ENCODE data around the gene TOMM20.
A peak's percentile ranks its signal among the peaks of the same experiment; 100 is the strongest.

Gene TOMM20

GRCh38 chr1:235067396-235068157, 61.1 kb downstream of the TOMM20 start:
- Histone ChIP-seq H3K4me1 (peaks cover 0 to 43% (median 31%) of the 10 kb centered on the region in 4 donors), H3K27me3 (no peaks in the 10 kb centered on the region), H3K27ac (peak overlapping the region; percentile 74 to 83), H3K4me3 (no peak overlapping the region), H3K9me3 (no peaks in the 10 kb centered on the region), H3K36me3 (no peaks in the 10 kb centered on the region)
- no peak for TF ChIP-seq CTCF (IDR thresholded peaks at IDR 0.05)
- intact Hi-C loops (cut with DNase I; ENCODE audit: low total_unique reads) = no loop called here
- DNase-seq = peak; percentile 88 to 95

GRCh38 chr1:235063068-235063765, 65.4 kb downstream of the TOMM20 start:
- Histone ChIP-seq H3K36me3 (no peaks in the 10 kb centered on the region), H3K9me3 (no peaks in the 10 kb centered on the region), H3K27me3 (no peaks in the 10 kb centered on the region), H3K27ac (no peak overlapping the region), H3K4me1 (peaks cover 0 to 36% (median 20%) of the 10 kb centered on the region in 4 donors), H3K4me3 (no peak overlapping the region)
- intact Hi-C loops (cut with DNase I; ENCODE audit: low total_unique reads) = no loop called here
- no peak for TF ChIP-seq CTCF (IDR thresholded peaks at IDR 0.05)
- peak in 1 of 2 donors; percentile 60 for DNase-seq

GRCh38 chr1:235060607-235061470, 67.8 kb downstream of the TOMM20 start:
- Histone ChIP-seq H3K36me3 (no peaks in the 10 kb centered on the region), H3K9me3 (no peaks in the 10 kb centered on the region), H3K4me1 (peaks cover 0 to 19% (median 6%) of the 10 kb centered on the region in 4 donors), H3K27ac (no peak overlapping the region), H3K27me3 (no peaks in the 10 kb centered on the region), H3K4me3 (no peak overlapping the region)
- no peak for TF ChIP-seq CTCF (IDR thresholded peaks at IDR 0.05)
- intact Hi-C loops (cut with DNase I; ENCODE audit: low total_unique reads) = no loop called here
- DNase-seq = peak in 1 of 2 donors; percentile 44
